MM.1S (cell line): ENCODE measurements around the gene PLXND1.

Source experiments
- CTCF ChIP-seq: fragments of 300-600 bp; sonication (generic); IDR thresholded peaks from 2 replicates; pipeline ENCODE4 v1.5.1; 2016; ENCODE audit warnings: antibody characterized with exemption, low read length, mixed read lengths
- EZH2 ChIP-seq: fragments of 300-600 bp; sonication (generic); optimal IDR thresholded peaks from 2 replicates; pipeline ENCODE3; 2017; ENCODE audit warnings: low read depth, mild to moderate bottlenecking, antibody characterized with exemption, low read length, mixed read lengths
- EZH2phosphoT487 ChIP-seq: fragments of 300-600 bp; sonication (generic); IDR thresholded peaks from 2 replicates; pipeline ENCODE4 v1.6.1; 2018; ENCODE audit warnings: antibody characterized with exemption, low read length

GRCh38 chr3:129600348-129600747 is 6.1 kb downstream of the PLXND1 start:
- TF ChIP-seq CTCF (no peak), EZH2 (no peak), EZH2phosphoT487 (no peak)
